ENCODE measurements around the gene B3GALNT1.

GRCh38 chr3:161066930-161067329 lies 38.2 kb downstream of the B3GALNT1 start:
- TF ChIP-seq POLR2A (IDR thresholded peaks at IDR 0.05) = no peak
- TF ChIP-seq CTCF (IDR thresholded peaks at IDR 0.05) = no peak
